K562 treated with DMSO at 1 percent for 48 hours (cell line): Measurements from ENCODE around the gene KIR2DL4. TPM values are rescaled to one million over a fixed set of nuclear protein-coding genes. Genes with fewer than 3 reads are reported as not detected.

ENCODE experiments used
- total RNA-seq: library from RNA; unstranded; fragments of 300-600 nt; gene quantifications from 2 replicates; pipeline ENCODE4 v1.2.3, GENCODE V29; 2022; ENCODE audit warnings: low replicate concordance; ENCODE audit errors: extremely low read depth

The KIR2DL4 gene
- not detected in 2 replicates for total RNA-seq

DNA sequence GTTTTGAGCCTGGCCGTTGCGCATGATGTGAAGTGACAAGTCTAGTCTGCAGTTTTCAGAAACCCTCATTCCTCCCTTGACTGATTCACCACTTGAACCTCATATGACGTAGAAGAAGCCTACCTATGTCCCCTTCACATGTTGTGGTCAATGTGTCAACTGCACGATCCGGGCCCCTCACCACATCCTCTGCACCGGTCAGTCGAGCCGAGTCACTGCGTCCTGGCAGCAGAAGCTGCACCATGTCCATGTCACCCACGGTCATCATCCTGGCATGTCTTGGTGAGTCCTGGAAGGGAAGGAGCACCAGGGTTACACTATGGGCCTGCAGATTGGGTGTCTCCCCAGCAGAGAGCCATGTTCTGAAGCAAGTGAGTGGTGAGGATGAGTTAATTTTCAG lies at the start of gene KIR2DL4:
TSS of gene KIR2DL4 (plus strand) at position 201 of the 400 bp plus-strand sequence. CDS start at position 243, 42 bp downstream.

GRCh38 chr19:54769646-54770045 lies 33.8 kb upstream of the KIR2DL4 start, which contains the start of gene KIR2DL1:
KIR2DL1 (plus strand) TSS chr19:54769793; CDS start chr19:54769851, 58 bp downstream.

GRCh38 chr19:54816251-54816650 lies 12.8 kb downstream of the KIR2DL4 start, which contains the start of gene KIR3DL1:
KIR3DL1 (plus strand) TSS chr19:54816468.

DNA sequence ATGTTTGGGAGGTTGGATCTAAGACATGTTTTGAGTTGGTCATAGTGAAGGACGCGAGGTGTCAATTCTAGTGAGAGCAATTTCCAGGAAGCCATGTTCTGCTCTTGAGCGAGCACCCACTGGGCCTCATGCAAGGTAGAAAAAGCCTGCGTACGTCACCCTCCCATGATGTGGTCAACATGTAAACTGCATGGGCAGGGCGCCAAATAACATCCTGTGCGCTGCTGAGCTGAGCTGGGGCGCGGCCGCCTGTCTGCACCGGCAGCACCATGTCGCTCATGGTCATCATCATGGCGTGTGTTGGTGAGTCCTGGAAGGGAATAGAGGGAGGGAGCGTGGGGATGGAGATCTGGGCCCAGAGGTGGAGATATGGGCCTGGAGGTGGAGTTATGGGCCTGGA lies 29.1 kb downstream of the KIR2DL4 start, which contains the start of gene KIR2DS4:
TSS of gene KIR2DS4 (plus strand) at position 181 of the 400 bp plus-strand sequence.

GRCh38 chr19:54850061-54850640 lies 46.7 kb downstream of the KIR2DL4 start, which contains the start of gene KIR3DL2:
KIR3DL2 (plus strand) TSS chr19:54850443; CDS start chr19:54850476, 33 bp downstream.

Other genes with a start within 250 kb of the KIR2DL4 start
- not detected in 2 replicates for gene LILRA2, start 229.8 kb upstream of the KIR2DL4 start, total RNA-seq
- not detected in 2 replicates for gene LILRA1, start 210.0 kb upstream of the KIR2DL4 start, total RNA-seq
- gene LILRB1, start 173.1 kb upstream of the KIR2DL4 start, total RNA-seq = not detected in 2 replicates
- gene LILRB4, start 140.6 kb upstream of the KIR2DL4 start, total RNA-seq = not detected in 2 replicates
- gene KIR3DL3, start 79.2 kb upstream of the KIR2DL4 start, total RNA-seq = not detected in 2 replicates
- not detected in 2 replicates for gene KIR2DL3, start 65.1 kb upstream of the KIR2DL4 start, total RNA-seq
- gene KIR2DL1, start 33.8 kb upstream of the KIR2DL4 start, total RNA-seq = not detected in 2 replicates
- gene KIR3DL1, start 12.9 kb downstream of the KIR2DL4 start, total RNA-seq = not detected in 2 replicates
- gene KIR2DS4, start 29.1 kb downstream of the KIR2DL4 start, total RNA-seq = not detected in 2 replicates
- gene KIR3DL2, start 46.8 kb downstream of the KIR2DL4 start, total RNA-seq = not detected in 2 replicates
- gene FCAR, start 70.6 kb downstream of the KIR2DL4 start, total RNA-seq = not detected in 2 replicates
- not detected in 2 replicates for gene NCR1, start 102.5 kb downstream of the KIR2DL4 start, total RNA-seq
- gene NLRP7, start 143.9 kb downstream of the KIR2DL4 start, total RNA-seq = not detected in 2 replicates
- not detected in 2 replicates for gene NLRP2, start 162.8 kb downstream of the KIR2DL4 start, total RNA-seq
- not detected in 2 replicates for gene GP6, start 234.7 kb downstream of the KIR2DL4 start, total RNA-seq